ENCODE results near the gene RAD51B.

The RAD51B gene

DNA sequence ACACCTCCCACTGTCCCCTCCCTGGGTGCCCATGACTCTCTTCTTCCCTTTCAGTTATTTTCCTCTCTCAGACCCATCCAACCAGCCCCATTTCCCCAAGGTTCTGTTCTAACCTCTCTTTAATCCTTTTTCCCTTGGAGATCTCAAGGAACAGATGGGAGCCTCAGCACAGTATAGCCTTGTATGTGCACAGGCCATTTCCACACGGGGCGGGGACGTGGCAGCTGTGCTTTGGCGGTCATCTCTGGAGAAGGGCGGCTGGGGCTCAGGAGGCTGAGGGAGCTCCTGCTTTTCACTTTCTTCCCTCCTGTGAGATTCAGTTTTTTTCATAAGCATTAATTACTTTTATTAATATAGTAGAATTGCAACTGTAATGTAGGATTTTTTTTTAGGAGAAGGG is 761.1 kb downstream of the RAD51B start:
- Histone ChIP-seq H3K4me3 (ENCODE audit: low read depth in 1 of 2, low read length in 2 of 2) (no peak overlapping the region), H3K27ac (ENCODE audit: low read depth, low read length) (no peak overlapping the region), H3K4me1 (ENCODE audit: control insufficient read depth in 1 of 2, insufficient read depth in 2 of 2, low read length in 2 of 2) (peaks cover 16 to 29% of the 10 kb centered on the region in 2 donors), H3K36me3 (ENCODE audit: control insufficient read depth in 1 of 2, insufficient read depth in 2 of 2, low read length in 2 of 2) (no peaks in the 10 kb centered on the region), H3K9me3 (ENCODE audit: control insufficient read depth in 1 of 2, low read length in 2 of 2) (no peaks in the 10 kb centered on the region), H3K27me3 (ENCODE audit: control insufficient read depth in 1 of 2, insufficient read depth in 2 of 2, low read length in 2 of 2) (no peaks in the 10 kb centered on the region), H3K9ac (ENCODE audit: low read depth in 1 of 2, low read length in 2 of 2) (no peak overlapping the region)

DNA sequence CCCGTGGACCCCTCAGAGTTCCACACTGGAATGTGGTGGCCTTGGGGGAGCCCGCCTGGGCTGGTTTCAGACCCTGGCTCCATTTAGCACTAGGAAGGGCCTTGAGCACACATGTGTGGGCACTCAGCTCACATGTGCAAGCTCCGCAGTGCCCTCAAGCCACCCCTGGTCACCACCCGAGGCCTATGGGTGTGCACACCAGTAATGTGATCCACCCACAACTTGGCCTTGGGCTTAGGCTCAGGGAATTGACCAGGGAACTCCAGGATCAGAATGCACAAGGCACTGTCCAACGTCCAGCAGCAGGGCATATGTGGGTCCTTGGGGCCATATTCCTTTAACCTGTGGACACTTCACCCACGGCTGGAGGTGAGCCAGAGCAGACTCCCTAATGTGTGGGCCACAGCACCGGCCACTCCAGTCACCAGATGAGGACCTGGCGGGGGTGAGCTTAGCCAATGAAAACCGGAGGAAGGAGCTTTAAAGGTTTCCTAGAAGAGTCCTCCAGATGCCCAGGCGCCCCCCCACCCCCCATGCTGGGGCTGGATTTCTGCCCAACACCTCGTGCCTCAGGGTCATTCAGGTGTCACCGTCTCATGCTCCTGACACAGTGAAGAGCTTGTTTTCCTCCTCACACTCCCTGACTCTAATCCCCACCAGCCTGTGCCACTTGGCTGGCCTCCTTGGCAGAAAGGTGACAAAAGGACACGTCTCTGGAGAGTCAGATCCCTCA is 764.1 kb downstream of the RAD51B start:
- Histone ChIP-seq H3K4me1 (ENCODE audit: control insufficient read depth in 1 of 2, insufficient read depth in 2 of 2, low read length in 2 of 2) (peaks cover 8 to 11% of the 10 kb centered on the region in 2 donors), H3K9ac (ENCODE audit: low read depth in 1 of 2, low read length in 2 of 2) (no peak overlapping the region), H3K36me3 (ENCODE audit: control insufficient read depth in 1 of 2, insufficient read depth in 2 of 2, low read length in 2 of 2) (no peaks in the 10 kb centered on the region), H3K27me3 (ENCODE audit: control insufficient read depth in 1 of 2, insufficient read depth in 2 of 2, low read length in 2 of 2) (no peaks in the 10 kb centered on the region), H3K27ac (ENCODE audit: low read depth, low read length) (no peak overlapping the region), H3K9me3 (ENCODE audit: control insufficient read depth in 1 of 2, low read length in 2 of 2) (no peaks in the 10 kb centered on the region), H3K4me3 (ENCODE audit: low read depth in 1 of 2, low read length in 2 of 2) (no peak overlapping the region)

GRCh38 chr14:68584786-68585185 is 765.2 kb downstream of the RAD51B start:
- H3K4me3 ChIP-seq (ENCODE audit: low read depth in 1 of 2, low read length in 2 of 2) = no peak overlapping the region
- H3K27me3 ChIP-seq (ENCODE audit: control insufficient read depth in 1 of 2, insufficient read depth in 2 of 2, low read length in 2 of 2) = no peaks in the 10 kb centered on the region
- no peaks in the 10 kb centered on the region for H3K36me3 ChIP-seq (ENCODE audit: control insufficient read depth in 1 of 2, insufficient read depth in 2 of 2, low read length in 2 of 2)
- no peak overlapping the region for H3K9ac ChIP-seq (ENCODE audit: low read depth in 1 of 2, low read length in 2 of 2)
- peaks cover 8% of the 10 kb centered on the region in 2 donors for H3K4me1 ChIP-seq (ENCODE audit: control insufficient read depth in 1 of 2, insufficient read depth in 2 of 2, low read length in 2 of 2)
- H3K9me3 ChIP-seq (ENCODE audit: control insufficient read depth in 1 of 2, low read length in 2 of 2) = no peaks in the 10 kb centered on the region
- H3K27ac ChIP-seq (ENCODE audit: low read depth, low read length) = no peak overlapping the region

GRCh38 chr14:68585690-68586089 is 766.1 kb downstream of the RAD51B start:
- peaks cover 8 to 13% of the 10 kb centered on the region in 2 donors for H3K4me1 ChIP-seq (ENCODE audit: control insufficient read depth in 1 of 2, insufficient read depth in 2 of 2, low read length in 2 of 2)
- H3K9ac ChIP-seq (ENCODE audit: low read depth in 1 of 2, low read length in 2 of 2) = no peak overlapping the region
- H3K27ac ChIP-seq (ENCODE audit: low read depth, low read length) = no peak overlapping the region
- H3K4me3 ChIP-seq (ENCODE audit: low read depth in 1 of 2, low read length in 2 of 2) = no peak overlapping the region
- no peaks in the 10 kb centered on the region for H3K9me3 ChIP-seq (ENCODE audit: control insufficient read depth in 1 of 2, low read length in 2 of 2)
- no peaks in the 10 kb centered on the region for H3K36me3 ChIP-seq (ENCODE audit: control insufficient read depth in 1 of 2, insufficient read depth in 2 of 2, low read length in 2 of 2)
- no peaks in the 10 kb centered on the region for H3K27me3 ChIP-seq (ENCODE audit: control insufficient read depth in 1 of 2, insufficient read depth in 2 of 2, low read length in 2 of 2)

DNA sequence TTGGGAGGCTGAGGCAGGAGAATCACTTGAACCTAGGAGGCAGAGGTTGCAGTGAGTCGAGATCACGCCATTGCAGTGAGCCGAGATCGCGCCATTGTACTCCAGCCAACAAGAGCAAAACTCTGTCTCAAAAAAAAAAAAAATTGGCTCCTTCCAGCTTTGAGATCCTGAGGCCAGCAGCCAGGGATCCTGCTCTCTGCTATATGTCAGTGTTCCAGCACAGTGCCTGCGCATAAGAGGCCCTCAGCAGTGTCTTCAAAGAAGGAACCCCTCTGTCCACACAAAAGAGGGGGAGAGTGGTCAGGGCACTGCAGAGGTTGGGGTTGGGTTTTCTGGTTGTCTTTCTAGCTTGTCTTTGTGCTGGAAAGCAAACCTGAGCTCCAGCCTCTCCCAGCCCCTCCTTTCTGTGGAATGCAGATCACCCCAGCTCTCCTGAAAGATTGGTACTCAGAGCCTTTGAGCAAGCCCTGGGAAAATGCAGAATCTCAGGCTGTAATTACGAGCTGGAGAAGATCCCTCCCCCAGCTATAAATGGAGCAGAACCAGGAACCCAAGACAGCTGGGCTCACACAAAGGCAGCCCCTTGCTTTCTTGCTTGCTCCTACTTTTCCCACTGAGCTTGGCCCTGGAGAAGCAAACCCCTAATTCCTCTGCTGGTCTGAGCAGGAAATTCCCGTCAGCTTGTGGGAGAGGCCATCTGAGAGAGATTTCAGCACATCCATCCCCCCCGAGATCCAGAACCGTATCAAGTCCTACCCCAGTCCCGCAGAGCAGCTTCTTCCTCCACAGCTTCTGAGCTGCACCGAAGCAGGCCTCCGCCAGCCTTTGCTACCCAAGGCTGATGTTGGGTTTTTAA is 767.5 kb downstream of the RAD51B start:
- Histone ChIP-seq H3K27ac (ENCODE audit: low read depth, low read length) (no peak overlapping the region), H3K9ac (ENCODE audit: low read depth in 1 of 2, low read length in 2 of 2) (no peak overlapping the region), H3K4me1 (ENCODE audit: control insufficient read depth in 1 of 2, insufficient read depth in 2 of 2, low read length in 2 of 2) (peaks cover 8 to 15% of the 10 kb centered on the region in 2 donors)

DNA sequence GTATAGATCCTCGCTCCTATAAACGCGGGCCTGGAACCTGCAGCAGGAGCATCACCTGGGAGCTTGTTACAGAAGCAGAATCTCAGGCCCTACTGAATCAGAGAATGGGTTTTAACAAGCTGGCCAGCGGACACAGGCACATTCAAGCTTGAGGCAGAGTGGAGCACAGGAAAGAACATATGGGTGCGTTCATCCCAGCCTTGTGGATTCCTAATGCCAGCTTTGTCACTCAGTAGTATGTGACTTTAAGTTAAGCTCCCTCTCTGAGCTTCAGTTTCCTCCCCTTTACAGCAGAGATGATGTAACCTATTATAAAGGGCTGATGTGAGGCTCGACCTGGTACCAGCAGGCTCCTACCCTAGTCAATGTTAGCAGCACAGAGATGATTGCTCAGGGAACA is 768.4 kb downstream of the RAD51B start:
- Histone ChIP-seq H3K27ac (ENCODE audit: low read depth, low read length) (no peak overlapping the region), H3K27me3 (ENCODE audit: control insufficient read depth in 1 of 2, insufficient read depth in 2 of 2, low read length in 2 of 2) (no peaks in the 10 kb centered on the region), H3K9me3 (ENCODE audit: control insufficient read depth in 1 of 2, low read length in 2 of 2) (no peaks in the 10 kb centered on the region), H3K4me1 (ENCODE audit: control insufficient read depth in 1 of 2, insufficient read depth in 2 of 2, low read length in 2 of 2) (peaks cover 8 to 21% of the 10 kb centered on the region in 2 donors), H3K36me3 (ENCODE audit: control insufficient read depth in 1 of 2, insufficient read depth in 2 of 2, low read length in 2 of 2) (no peaks in the 10 kb centered on the region), H3K9ac (ENCODE audit: low read depth in 1 of 2, low read length in 2 of 2) (no peak overlapping the region), H3K4me3 (ENCODE audit: low read depth in 1 of 2, low read length in 2 of 2) (no peak overlapping the region)

More for the DNA sequence above, 767.5 kb downstream of the RAD51B start:
- Histone ChIP-seq H3K36me3 (ENCODE audit: control insufficient read depth in 1 of 2, insufficient read depth in 2 of 2, low read length in 2 of 2) (no peaks in the 10 kb centered on the region), H3K4me3 (ENCODE audit: low read depth in 1 of 2, low read length in 2 of 2) (no peak overlapping the region), H3K27me3 (ENCODE audit: control insufficient read depth in 1 of 2, insufficient read depth in 2 of 2, low read length in 2 of 2) (no peaks in the 10 kb centered on the region), H3K9me3 (ENCODE audit: control insufficient read depth in 1 of 2, low read length in 2 of 2) (no peaks in the 10 kb centered on the region)

- Histone ChIP-seq H3K9ac (ENCODE audit: low read depth in 1 of 2, low read length in 2 of 2) (no peak overlapping the region), H3K4me1 (ENCODE audit: control insufficient read depth in 1 of 2, insufficient read depth in 2 of 2, low read length in 2 of 2) (peaks cover 8 to 21% of the 10 kb centered on the region in 2 donors), H3K27me3 (ENCODE audit: control insufficient read depth in 1 of 2, insufficient read depth in 2 of 2, low read length in 2 of 2) (no peaks in the 10 kb centered on the region), H3K36me3 (ENCODE audit: control insufficient read depth in 1 of 2, insufficient read depth in 2 of 2, low read length in 2 of 2) (no peaks in the 10 kb centered on the region), H3K4me3 (ENCODE audit: low read depth in 1 of 2, low read length in 2 of 2) (no peak overlapping the region), H3K9me3 (ENCODE audit: control insufficient read depth in 1 of 2, low read length in 2 of 2) (no peaks in the 10 kb centered on the region), H3K27ac (ENCODE audit: low read depth, low read length) (no peak overlapping the region)
Observed at GRCh38 chr14:68589447-68590200, 770.0 kb downstream of the RAD51B start.

- no peaks in the 10 kb centered on the region for H3K27me3 ChIP-seq (ENCODE audit: control insufficient read depth in 1 of 2, insufficient read depth in 2 of 2, low read length in 2 of 2)
- H3K36me3 ChIP-seq (ENCODE audit: control insufficient read depth in 1 of 2, insufficient read depth in 2 of 2, low read length in 2 of 2) = no peaks in the 10 kb centered on the region
- H3K9me3 ChIP-seq (ENCODE audit: control insufficient read depth in 1 of 2, low read length in 2 of 2) = no peaks in the 10 kb centered on the region
- H3K27ac ChIP-seq (ENCODE audit: low read depth, low read length) = no peak overlapping the region
- H3K4me3 ChIP-seq (ENCODE audit: low read depth in 1 of 2, low read length in 2 of 2) = no peak overlapping the region
- H3K9ac ChIP-seq (ENCODE audit: low read depth in 1 of 2, low read length in 2 of 2) = no peak overlapping the region
- peaks cover 8 to 21% of the 10 kb centered on the region in 2 donors for H3K4me1 ChIP-seq (ENCODE audit: control insufficient read depth in 1 of 2, insufficient read depth in 2 of 2, low read length in 2 of 2)
Observed at GRCh38 chr14:68590201-68590522, 770.6 kb downstream of the RAD51B start.

DNA sequence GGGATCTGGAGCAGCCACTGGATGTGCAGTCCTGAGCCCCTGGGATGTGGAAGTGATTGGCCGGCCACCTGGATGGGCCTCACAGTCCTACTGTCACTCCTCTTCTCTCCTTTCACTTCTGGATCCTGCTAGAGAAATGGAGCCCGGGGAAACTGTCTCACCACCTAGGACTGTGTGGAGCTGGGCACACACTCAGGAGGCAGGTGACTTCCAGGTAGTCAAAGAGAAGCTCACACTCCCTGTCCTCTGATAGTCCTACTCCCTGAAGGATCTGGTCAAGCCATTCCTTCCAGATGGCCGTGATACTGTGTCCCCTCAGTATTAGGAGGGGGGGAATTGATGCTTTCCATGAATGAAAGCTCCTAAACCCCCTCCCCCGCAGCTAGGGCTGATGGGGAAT is 772.2 kb downstream of the RAD51B start:
- peaks cover 8 to 21% of the 10 kb centered on the region in 2 donors for H3K4me1 ChIP-seq (ENCODE audit: control insufficient read depth in 1 of 2, insufficient read depth in 2 of 2, low read length in 2 of 2)
- no peaks in the 10 kb centered on the region for H3K27me3 ChIP-seq (ENCODE audit: control insufficient read depth in 1 of 2, insufficient read depth in 2 of 2, low read length in 2 of 2)
- H3K4me3 ChIP-seq (ENCODE audit: low read depth in 1 of 2, low read length in 2 of 2) = no peak overlapping the region
- no peak overlapping the region for H3K9ac ChIP-seq (ENCODE audit: low read depth in 1 of 2, low read length in 2 of 2)
- H3K9me3 ChIP-seq (ENCODE audit: control insufficient read depth in 1 of 2, low read length in 2 of 2) = no peaks in the 10 kb centered on the region
- H3K27ac ChIP-seq (ENCODE audit: low read depth, low read length) = no peak overlapping the region
- no peaks in the 10 kb centered on the region for H3K36me3 ChIP-seq (ENCODE audit: control insufficient read depth in 1 of 2, insufficient read depth in 2 of 2, low read length in 2 of 2)
